HEK293T (cell line): ENCODE data around the gene ABHD17A.

Source experiments
- ELF4 ChIP-seq: fragments of 450-650 bp; IDR thresholded peaks from 2 replicates; pipeline ENCODE4 v1.6.1; 2017; ENCODE audit warnings: antibody characterized with exemption
- FOXK2 ChIP-seq: fragments of 450-650 bp; IDR thresholded peaks from 2 replicates; pipeline ENCODE4 v1.6.1; 2016; ENCODE audit warnings: mild to moderate bottlenecking
- FOXM1 ChIP-seq: fragments of 450-650 bp; IDR thresholded peaks from 2 replicates; pipeline ENCODE4 v1.6.1; 2017; ENCODE audit warnings: mild to moderate bottlenecking, borderline replicate concordance
- HDGF ChIP-seq: fragments of 450-650 bp; IDR thresholded peaks from 2 replicates; pipeline ENCODE4 v1.6.1; 2017; ENCODE audit warnings: antibody characterized with exemption, borderline replicate concordance
- LEF1 ChIP-seq: fragments of 450-650 bp; IDR thresholded peaks from 2 replicates; pipeline ENCODE4 v1.6.1; 2017; ENCODE audit warnings: mild to moderate bottlenecking, borderline replicate concordance
- NFRKB ChIP-seq: fragments of 450-650 bp; IDR thresholded peaks from 2 replicates; pipeline ENCODE4 v1.6.1; 2016; ENCODE audit warnings: mild to moderate bottlenecking, moderate library complexity
- SP1 ChIP-seq: fragments of 450-650 bp; IDR thresholded peaks from 2 replicates; pipeline ENCODE4 v1.6.1; 2017
- SUZ12 ChIP-seq: fragments of 450-650 bp; IDR thresholded peaks from 2 replicates; pipeline ENCODE4 v1.6.1; 2016; ENCODE audit warnings: mild to moderate bottlenecking
- ZNF384 ChIP-seq: fragments of 450-650 bp; IDR thresholded peaks from 2 replicates; pipeline ENCODE4 v1.6.1; 2016

- TF ChIP-seq ELF4, result no peak
- no peak for TF ChIP-seq SP1
- no peak for TF ChIP-seq SUZ12
- no peak for TF ChIP-seq NFRKB
- TF ChIP-seq ZNF384, result no peak
- no peak for TF ChIP-seq FOXM1
- TF ChIP-seq LEF1, result no peak
- TF ChIP-seq HDGF, result no peak
- TF ChIP-seq FOXK2, result no peak
These were observed 29.6 kb upstream of the ABHD17A start for GRCh38 chr19:1914826-1915341.
